Panc1 (cell line): Measurements from ENCODE around the gene ULK3.

Experiments used
- TF ChIP-seq, protein P1 (sequence below), 2 experiments: IDR thresholded peaks; 2 replicates each; pipeline ENCODE4 v1.6.1; 2011 to 2012; ENCODE audit warnings: low read depth in 2 of 2, control low read depth in 1 of 2, low read length in 1 of 2, mild to moderate bottlenecking in 1 of 2, moderate library complexity in 1 of 2; ENCODE audit not compliant: insufficient read depth in 1 of 2
- TF ChIP-seq, protein P2 (sequence below): fragments of 450-650 bp; IDR thresholded peaks from 2 replicates; pipeline ENCODE4 v1.5.1; 2017; ENCODE audit warnings: mild to moderate bottlenecking

DNA sequence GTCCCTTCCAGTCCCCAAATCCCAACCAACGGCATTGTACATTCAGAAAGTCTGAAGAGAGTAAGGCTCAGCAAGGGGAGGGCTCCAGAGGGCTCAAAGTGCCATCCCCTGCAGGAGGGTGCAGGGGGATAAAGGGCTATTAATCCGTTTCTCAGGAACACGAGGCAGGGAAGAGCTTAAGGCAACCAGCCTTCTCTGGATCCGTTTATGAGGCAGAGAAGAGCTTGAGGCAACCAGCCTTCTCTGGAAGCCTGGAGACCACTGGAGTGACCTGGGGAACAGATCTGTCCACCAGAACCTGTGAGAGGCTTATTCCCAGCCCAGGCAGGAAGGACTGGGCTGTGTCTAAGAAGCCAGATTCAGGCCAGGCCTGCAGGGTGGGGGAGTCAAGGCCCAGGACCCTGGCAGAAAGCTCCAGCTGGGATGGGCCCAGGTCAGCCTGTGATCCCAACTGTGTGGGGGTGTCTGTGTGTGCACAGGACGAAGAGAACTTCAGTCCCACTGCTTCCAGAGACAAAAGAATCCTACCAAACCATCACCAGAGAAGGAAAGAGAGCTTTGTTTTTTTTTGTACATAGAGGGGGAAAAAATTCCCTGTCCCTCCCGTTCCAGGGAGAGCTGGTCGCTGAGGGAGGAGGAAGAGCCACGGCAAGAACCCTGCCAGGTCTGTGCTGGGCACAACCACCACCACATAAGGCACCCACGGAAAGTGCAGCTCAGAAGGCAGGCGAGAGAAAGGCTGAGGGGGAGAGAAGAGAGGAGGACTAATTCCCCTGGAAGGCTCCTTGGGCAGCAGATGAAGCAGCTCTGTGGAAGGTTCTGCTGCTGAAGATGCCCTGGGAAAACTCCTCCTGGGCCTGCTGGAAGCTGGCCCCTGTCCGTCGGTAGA, 1.6 kb upstream of the ULK3 start:
- TF ChIP-seq, protein P1, sequence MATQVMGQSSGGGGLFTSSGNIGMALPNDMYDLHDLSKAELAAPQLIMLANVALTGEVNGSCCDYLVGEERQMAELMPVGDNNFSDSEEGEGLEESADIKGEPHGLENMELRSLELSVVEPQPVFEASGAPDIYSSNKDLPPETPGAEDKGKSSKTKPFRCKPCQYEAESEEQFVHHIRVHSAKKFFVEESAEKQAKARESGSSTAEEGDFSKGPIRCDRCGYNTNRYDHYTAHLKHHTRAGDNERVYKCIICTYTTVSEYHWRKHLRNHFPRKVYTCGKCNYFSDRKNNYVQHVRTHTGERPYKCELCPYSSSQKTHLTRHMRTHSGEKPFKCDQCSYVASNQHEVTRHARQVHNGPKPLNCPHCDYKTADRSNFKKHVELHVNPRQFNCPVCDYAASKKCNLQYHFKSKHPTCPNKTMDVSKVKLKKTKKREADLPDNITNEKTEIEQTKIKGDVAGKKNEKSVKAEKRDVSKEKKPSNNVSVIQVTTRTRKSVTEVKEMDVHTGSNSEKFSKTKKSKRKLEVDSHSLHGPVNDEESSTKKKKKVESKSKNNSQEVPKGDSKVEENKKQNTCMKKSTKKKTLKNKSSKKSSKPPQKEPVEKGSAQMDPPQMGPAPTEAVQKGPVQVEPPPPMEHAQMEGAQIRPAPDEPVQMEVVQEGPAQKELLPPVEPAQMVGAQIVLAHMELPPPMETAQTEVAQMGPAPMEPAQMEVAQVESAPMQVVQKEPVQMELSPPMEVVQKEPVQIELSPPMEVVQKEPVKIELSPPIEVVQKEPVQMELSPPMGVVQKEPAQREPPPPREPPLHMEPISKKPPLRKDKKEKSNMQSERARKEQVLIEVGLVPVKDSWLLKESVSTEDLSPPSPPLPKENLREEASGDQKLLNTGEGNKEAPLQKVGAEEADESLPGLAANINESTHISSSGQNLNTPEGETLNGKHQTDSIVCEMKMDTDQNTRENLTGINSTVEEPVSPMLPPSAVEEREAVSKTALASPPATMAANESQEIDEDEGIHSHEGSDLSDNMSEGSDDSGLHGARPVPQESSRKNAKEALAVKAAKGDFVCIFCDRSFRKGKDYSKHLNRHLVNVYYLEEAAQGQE (IDR thresholded peaks at IDR 0.05; ENCODE audit: insufficient read depth in 1 of 2, low read depth in 2 of 2, low read length in 1 of 2), result no peak
- TF ChIP-seq, protein P2, sequence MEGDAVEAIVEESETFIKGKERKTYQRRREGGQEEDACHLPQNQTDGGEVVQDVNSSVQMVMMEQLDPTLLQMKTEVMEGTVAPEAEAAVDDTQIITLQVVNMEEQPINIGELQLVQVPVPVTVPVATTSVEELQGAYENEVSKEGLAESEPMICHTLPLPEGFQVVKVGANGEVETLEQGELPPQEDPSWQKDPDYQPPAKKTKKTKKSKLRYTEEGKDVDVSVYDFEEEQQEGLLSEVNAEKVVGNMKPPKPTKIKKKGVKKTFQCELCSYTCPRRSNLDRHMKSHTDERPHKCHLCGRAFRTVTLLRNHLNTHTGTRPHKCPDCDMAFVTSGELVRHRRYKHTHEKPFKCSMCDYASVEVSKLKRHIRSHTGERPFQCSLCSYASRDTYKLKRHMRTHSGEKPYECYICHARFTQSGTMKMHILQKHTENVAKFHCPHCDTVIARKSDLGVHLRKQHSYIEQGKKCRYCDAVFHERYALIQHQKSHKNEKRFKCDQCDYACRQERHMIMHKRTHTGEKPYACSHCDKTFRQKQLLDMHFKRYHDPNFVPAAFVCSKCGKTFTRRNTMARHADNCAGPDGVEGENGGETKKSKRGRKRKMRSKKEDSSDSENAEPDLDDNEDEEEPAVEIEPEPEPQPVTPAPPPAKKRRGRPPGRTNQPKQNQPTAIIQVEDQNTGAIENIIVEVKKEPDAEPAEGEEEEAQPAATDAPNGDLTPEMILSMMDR, result no peak
